Measurements from ENCODE around the gene UBTF.

GRCh38 chr17:44216173-44216572 lies 3.3 kb downstream of the UBTF start:
- TF ChIP-seq CTCF (IDR thresholded peaks at IDR 0.05; ENCODE audit: low read length) (no peak), EZH2 (optimal IDR thresholded peaks at IDR 0.05; ENCODE audit: low read depth, low read length) (no peak)

All from MM.1S (cell line).